ENCODE results near the gene VWA1. TPM values are rescaled to one million over a fixed set of nuclear protein-coding genes. Genes with fewer than 3 reads are reported as not detected.

The VWA1 gene, protein sequence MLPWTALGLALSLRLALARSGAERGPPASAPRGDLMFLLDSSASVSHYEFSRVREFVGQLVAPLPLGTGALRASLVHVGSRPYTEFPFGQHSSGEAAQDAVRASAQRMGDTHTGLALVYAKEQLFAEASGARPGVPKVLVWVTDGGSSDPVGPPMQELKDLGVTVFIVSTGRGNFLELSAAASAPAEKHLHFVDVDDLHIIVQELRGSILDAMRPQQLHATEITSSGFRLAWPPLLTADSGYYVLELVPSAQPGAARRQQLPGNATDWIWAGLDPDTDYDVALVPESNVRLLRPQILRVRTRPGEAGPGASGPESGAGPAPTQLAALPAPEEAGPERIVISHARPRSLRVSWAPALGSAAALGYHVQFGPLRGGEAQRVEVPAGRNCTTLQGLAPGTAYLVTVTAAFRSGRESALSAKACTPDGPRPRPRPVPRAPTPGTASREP
- total RNA-seq (under 1 TPM in 1 of 2 experiments, not detected in 1; 0.31 TPM), polyA plus RNA-seq (not detected)

DNA sequence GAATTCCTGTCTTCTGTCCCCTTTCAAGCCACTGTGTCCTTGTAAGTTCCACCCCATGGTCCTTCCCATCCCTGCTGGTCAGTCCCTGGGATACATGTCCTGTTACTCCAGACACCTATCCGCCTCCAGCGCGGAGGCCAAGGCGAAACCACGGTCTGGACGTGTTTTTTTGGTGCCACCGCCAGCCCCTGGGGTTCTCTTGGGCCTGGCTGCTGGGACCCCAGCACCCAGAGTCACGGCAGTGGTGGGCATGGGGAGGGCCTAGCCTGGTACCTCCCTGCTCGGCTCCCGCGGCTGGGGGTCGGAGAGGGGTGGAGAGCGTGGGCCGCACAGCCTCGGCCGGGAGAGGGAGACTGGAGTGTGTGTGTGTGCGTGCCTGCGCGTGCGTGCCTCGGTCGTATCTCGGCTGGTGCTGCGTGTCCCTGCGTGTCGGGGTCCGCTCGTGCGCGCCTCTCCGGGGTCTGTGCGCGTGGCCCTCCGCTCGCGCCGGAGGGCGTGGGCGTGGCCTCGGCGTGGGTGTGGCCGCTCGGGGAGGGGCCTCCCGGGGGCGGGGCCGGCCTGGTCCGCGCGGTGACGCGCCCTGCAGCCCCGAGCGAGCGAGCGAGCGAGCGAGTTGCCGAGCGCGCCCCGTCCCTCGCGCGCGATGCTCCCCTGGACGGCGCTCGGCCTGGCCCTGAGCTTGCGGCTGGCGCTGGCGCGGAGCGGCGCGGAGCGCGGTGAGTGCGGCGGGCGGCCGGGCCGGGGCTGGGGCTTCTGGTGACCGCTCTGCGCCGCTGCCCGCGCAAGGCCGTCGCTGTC, at the start of gene VWA1:
Gene VWA1 (plus strand): TSS at position 585 of the 798 bp plus-strand sequence. CDS start 59 bp downstream, at position 644.
- no peaks in the 10 kb centered on the region for H3K9me3 ChIP-seq (ENCODE audit: low read length)
- DNase-seq, result peak; percentile 37 to 65 (median 46)
- H3K4me3 ChIP-seq (ENCODE audit: low read length), result peak within 1 kb of the TSS; percentile 22
- H3K36me3 Mint-ChIP-seq, result no peaks in the 10 kb centered on the region
- peaks cover 0 to 8% (median 0%) of the 10 kb centered on the region in 3 donors for H3K4me1 Mint-ChIP-seq
- peak within 1 kb of the TSS in 1 of 8 donors; percentile 68 for H3K27ac Mint-ChIP-seq
- peak within 1 kb of the TSS in 6 of 7 donors; percentile 34 to 82 (median 48) for H3K4me3 Mint-ChIP-seq
- H3K27ac ChIP-seq (ENCODE audit: low read depth, low read length), result no peak within 1 kb of the TSS
- H3K27me3 ChIP-seq (ENCODE audit: insufficient read depth, low read length, poor library complexity, severe bottlenecking), result peaks cover 33% of the 10 kb centered on the region
- H3K36me3 ChIP-seq (ENCODE audit: insufficient read depth, low read length), result no peaks in the 10 kb centered on the region
- CTCF ChIA-PET, result no interaction called here
- POLR2A ChIA-PET, result no interaction called here
- peaks cover 8% of the 10 kb centered on the region for H3K4me1 ChIP-seq (ENCODE audit: insufficient read depth, low read length)
- peaks cover 6 to 18% of the 10 kb centered on the region in 2 donors for H3K27me3 Mint-ChIP-seq
- H3K9me3 Mint-ChIP-seq, result no peaks in the 10 kb centered on the region

DNA sequence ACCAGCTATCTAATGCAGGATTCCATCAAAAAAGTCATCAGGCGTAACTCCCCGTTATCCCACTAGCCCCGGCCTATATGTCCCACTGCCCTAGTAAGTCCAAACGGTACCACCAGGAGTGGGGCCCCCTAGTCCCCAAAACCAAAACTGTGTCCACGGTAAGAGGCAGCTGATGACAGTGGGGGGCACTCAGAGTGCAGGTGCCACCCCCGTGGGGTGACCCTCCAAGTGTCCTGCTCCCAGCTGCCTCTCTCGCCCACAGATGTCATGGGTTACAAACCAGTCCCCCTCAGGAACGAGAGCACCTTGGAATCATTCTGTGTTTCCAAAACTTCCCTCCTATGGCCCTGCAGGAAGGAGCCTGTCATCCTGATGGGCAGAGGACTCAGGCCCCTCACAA, 49.6 kb upstream of the VWA1 start:
- H3K36me3 ChIP-seq (ENCODE audit: insufficient read depth, low read length), result peaks cover 49% of the 10 kb centered on the region
- peaks cover 9 to 53% (median 10%) of the 10 kb centered on the region in 3 donors for H3K36me3 Mint-ChIP-seq
- no peak overlapping the region for H3K27ac Mint-ChIP-seq
- ChIA-PET CTCF (interaction anchor here (1.1 kb wide), 1 partner anchor 14 kb away, joined by 4 read pairs; the partner anchor contains the start of gene CCNL2), POLR2A (interaction anchor here (1.3 kb wide), 1 partner anchor 14 kb away, joined by 3 read pairs; no protein-coding TSS in a partner anchor)
- H3K27me3 ChIP-seq (ENCODE audit: insufficient read depth, low read length, poor library complexity, severe bottlenecking), result no peaks in the 10 kb centered on the region
- no peak overlapping the region for H3K27ac ChIP-seq (ENCODE audit: low read depth, low read length)
- no peak overlapping the region for H3K4me3 Mint-ChIP-seq
- no peak for DNase-seq
- H3K4me3 ChIP-seq (ENCODE audit: low read length), result no peak overlapping the region
- H3K4me1 ChIP-seq (ENCODE audit: insufficient read depth, low read length), result no peaks in the 10 kb centered on the region
- peaks cover 0 to 3% (median 1%) of the 10 kb centered on the region in 3 donors for H3K4me1 Mint-ChIP-seq
- H3K9me3 Mint-ChIP-seq, result no peaks in the 10 kb centered on the region
- H3K9me3 ChIP-seq (ENCODE audit: low read length), result no peaks in the 10 kb centered on the region
- H3K27me3 Mint-ChIP-seq, result no peaks in the 10 kb centered on the region

DNA sequence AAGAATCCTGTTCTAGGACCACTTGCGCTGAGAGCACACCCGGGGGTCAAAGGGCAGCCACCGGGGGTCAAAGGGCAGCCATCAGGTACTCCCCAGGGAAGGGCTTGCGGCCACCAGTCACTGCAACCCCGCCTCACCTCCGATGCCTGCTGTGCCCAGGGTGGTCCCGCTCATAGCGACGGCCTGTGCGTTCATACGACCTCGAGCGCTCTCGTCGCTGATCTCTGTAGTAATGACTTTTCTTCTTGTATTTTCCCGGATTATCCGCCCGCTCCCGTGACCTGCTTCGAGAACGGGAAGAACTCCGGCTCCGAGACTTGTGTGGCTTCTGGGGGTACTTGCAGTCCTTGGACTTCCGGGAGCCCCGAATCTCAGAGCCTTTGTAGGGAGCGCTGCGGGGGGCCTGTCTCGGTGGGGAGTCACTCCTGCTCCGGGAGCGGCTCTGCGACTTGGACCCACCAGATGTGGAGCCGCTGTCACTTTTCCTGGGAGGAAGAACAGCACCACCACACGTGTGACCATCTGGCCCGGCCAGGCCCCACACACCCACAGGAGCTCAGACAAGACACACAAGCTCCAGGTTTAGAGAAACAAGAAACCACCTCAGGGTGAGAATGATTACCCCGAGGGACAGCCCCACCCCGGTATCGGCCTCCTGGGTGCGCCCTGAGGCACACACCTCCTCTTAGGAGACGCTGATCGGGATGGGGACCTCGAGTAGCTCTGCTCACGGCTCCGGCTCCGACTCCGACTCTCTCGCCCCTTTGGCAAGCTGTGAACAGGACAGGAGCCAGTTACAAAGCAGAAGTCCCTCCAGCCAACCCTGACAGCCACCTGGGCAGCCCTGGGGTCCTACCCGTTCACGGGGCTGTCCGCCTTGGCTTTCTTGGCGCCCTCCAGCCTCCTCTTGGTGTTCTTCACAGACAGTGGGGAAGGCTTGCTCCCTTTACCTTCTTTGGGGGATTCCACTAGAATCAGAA, 48.1 kb upstream of the VWA1 start:
- CTCF ChIA-PET, result interaction anchor here (1.1 to 1.7 kb wide), 2 partner anchors 12 kb away, joined by 4 read pairs; partner anchors contain the start of genes AURKAIP1 and CCNL2
- H3K9me3 ChIP-seq (ENCODE audit: low read length), result no peaks in the 10 kb centered on the region
- Mint-ChIP-seq H3K27ac (peak overlapping the region in 1 of 8 donors; percentile 43), H3K36me3 (peaks cover 10 to 67% (median 13%) of the 10 kb centered on the region in 3 donors), H3K9me3 (no peaks in the 10 kb centered on the region), H3K4me3 (no peak overlapping the region), H3K27me3 (no peaks in the 10 kb centered on the region), H3K4me1 (peaks cover 2 to 7% (median 4%) of the 10 kb centered on the region in 3 donors)
- H3K36me3 ChIP-seq (ENCODE audit: insufficient read depth, low read length), result peaks cover 63% of the 10 kb centered on the region
- H3K4me3 ChIP-seq (ENCODE audit: low read length), result no peak overlapping the region
- POLR2A ChIA-PET, result no interaction called here
- no peak overlapping the region for H3K27ac ChIP-seq (ENCODE audit: low read depth, low read length)
- H3K4me1 ChIP-seq (ENCODE audit: insufficient read depth, low read length), result no peaks in the 10 kb centered on the region
- H3K27me3 ChIP-seq (ENCODE audit: insufficient read depth, low read length, poor library complexity, severe bottlenecking), result no peaks in the 10 kb centered on the region
- no peak for DNase-seq

DNA sequence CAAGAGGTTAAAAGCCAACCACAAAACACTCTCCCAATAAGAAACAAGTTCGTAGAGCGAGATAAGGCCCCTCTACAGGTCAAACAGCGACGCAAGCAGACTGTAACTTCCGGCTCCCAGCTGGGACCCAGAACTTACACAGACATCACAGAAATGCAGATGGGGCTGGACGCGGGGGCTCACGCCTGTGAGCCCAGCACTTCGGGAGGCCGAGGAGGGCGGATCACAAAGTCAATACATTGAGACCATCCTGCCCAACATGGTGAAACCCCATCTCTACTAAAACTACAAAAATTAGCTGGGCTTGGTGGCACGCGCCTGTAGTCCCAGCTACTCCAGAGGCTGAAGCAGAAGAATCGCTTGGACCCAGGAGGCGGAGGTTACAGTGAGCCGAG, 47.4 kb upstream of the VWA1 start:
- H3K27ac ChIP-seq (ENCODE audit: low read depth, low read length), result no peak overlapping the region
- H3K27me3 ChIP-seq (ENCODE audit: insufficient read depth, low read length, poor library complexity, severe bottlenecking), result no peaks in the 10 kb centered on the region
- CTCF ChIA-PET, result interaction anchor here (1.1 to 2.4 kb wide), 3 partner anchors 11 to 16 kb away, joined by 4 to 8 read pairs (median 4); partner anchors contain the start of genes AURKAIP1 and CCNL2

DNA sequence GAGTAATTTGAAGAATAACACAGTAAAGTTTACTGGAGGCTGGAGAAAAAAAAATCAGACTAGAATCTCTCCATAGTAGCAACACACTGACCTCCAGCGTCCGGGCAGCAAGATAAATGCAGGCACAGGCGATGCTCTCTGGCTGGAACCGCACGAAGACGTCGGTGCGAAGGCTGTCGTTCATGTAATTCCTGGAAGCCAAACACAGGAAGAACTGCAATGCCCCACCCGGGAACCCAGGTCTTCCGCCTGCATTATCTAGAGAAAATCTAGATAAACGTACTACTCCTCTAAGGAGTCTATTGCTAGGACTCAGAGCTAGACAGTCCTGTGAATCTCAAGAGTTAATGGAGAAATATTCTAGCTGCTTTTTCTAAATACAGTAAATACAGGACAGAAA, 44.8 kb upstream of the VWA1 start:
- peaks cover 17 to 98% (median 18%) of the 10 kb centered on the region in 3 donors for H3K36me3 Mint-ChIP-seq

More for the DNA sequence above, 47.4 kb upstream of the VWA1 start:
- POLR2A ChIA-PET, result no interaction called here
- no peaks in the 10 kb centered on the region for H3K27me3 Mint-ChIP-seq
- no peak overlapping the region for H3K4me3 ChIP-seq (ENCODE audit: low read length)
- peaks cover 2 to 13% (median 7%) of the 10 kb centered on the region in 3 donors for H3K4me1 Mint-ChIP-seq
- H3K4me3 Mint-ChIP-seq, result no peak overlapping the region
- H3K9me3 ChIP-seq (ENCODE audit: low read length), result no peaks in the 10 kb centered on the region
- peak overlapping the region in 1 of 8 donors; percentile 43 for H3K27ac Mint-ChIP-seq
- peaks cover 70% of the 10 kb centered on the region for H3K36me3 ChIP-seq (ENCODE audit: insufficient read depth, low read length)
- DNase-seq, result no peak
- H3K9me3 Mint-ChIP-seq, result no peaks in the 10 kb centered on the region
- peaks cover 10 to 74% (median 13%) of the 10 kb centered on the region in 3 donors for H3K36me3 Mint-ChIP-seq
- no peaks in the 10 kb centered on the region for H3K4me1 ChIP-seq (ENCODE audit: insufficient read depth, low read length)

DNA sequence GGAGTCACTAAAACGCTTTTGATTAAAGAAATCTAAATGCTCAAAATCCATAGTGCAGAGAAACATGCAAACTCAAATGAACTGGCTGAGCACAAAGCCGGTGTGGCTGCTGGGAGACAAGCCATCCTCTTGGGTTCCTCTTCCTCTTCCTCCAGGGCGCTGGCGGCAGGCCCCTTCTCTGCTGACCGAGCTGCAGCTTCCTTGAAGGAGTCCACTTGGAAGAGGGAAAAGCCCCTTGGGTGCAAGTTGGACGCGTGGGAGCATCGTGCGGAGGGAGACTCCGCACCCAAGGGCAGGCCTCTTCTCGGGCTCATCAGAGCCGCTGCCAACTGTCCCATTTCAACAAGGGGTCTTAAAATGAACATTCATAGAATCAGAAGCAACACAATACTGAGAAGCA, 44.3 kb upstream of the VWA1 start:
- no peak for DNase-seq
- H3K4me3 ChIP-seq (ENCODE audit: low read length), result no peak overlapping the region
- Mint-ChIP-seq H3K27ac (peak overlapping the region in 2 of 8 donors; percentile 29 to 32), H3K36me3 (peaks cover 17 to 95% (median 18%) of the 10 kb centered on the region in 3 donors), H3K27me3 (no peaks in the 10 kb centered on the region), H3K4me1 (peaks cover 10 to 25% (median 23%) of the 10 kb centered on the region in 3 donors), H3K4me3 (no peak overlapping the region), H3K9me3 (no peaks in the 10 kb centered on the region)
- H3K27me3 ChIP-seq (ENCODE audit: insufficient read depth, low read length, poor library complexity, severe bottlenecking), result no peaks in the 10 kb centered on the region
- H3K4me1 ChIP-seq (ENCODE audit: insufficient read depth, low read length), result no peaks in the 10 kb centered on the region
- H3K9me3 ChIP-seq (ENCODE audit: low read length), result no peaks in the 10 kb centered on the region
- H3K36me3 ChIP-seq (ENCODE audit: insufficient read depth, low read length), result peaks cover 85% of the 10 kb centered on the region
- POLR2A ChIA-PET, result interaction anchor here (0.9 to 1.1 kb wide), 2 partner anchors 8 to 16 kb away, joined by 3 to 4 read pairs; partner anchors contain the start of genes CCNL2 and MRPL20
- no peak overlapping the region for H3K27ac ChIP-seq (ENCODE audit: low read depth, low read length)
- CTCF ChIA-PET, result interaction anchor here (1.0 to 1.1 kb wide), 2 partner anchors 11 to 50 kb away, joined by 3 read pairs; no protein-coding TSS in a partner anchor

More for the DNA sequence above, 44.8 kb upstream of the VWA1 start:
- DNase-seq, result no peak
- Mint-ChIP-seq H3K27ac (peak overlapping the region in 1 of 8 donors; percentile 87), H3K27me3 (no peaks in the 10 kb centered on the region), H3K9me3 (no peaks in the 10 kb centered on the region), H3K4me3 (no peak overlapping the region), H3K4me1 (peaks cover 9 to 23% (median 21%) of the 10 kb centered on the region in 3 donors)
- no peak overlapping the region for H3K4me3 ChIP-seq (ENCODE audit: low read length)
- ChIA-PET CTCF (interaction anchor here (1.0 to 1.1 kb wide), 2 partner anchors 12 to 51 kb away, joined by 3 read pairs; no protein-coding TSS in a partner anchor), POLR2A (interaction anchor here (0.6 to 1.1 kb wide), 2 partner anchors 9 to 15 kb away, joined by 3 to 4 read pairs; partner anchors contain the start of gene CCNL2)
- H3K27me3 ChIP-seq (ENCODE audit: insufficient read depth, low read length, poor library complexity, severe bottlenecking), result no peaks in the 10 kb centered on the region
- H3K27ac ChIP-seq (ENCODE audit: low read depth, low read length), result no peak overlapping the region
- no peaks in the 10 kb centered on the region for H3K4me1 ChIP-seq (ENCODE audit: insufficient read depth, low read length)
- H3K36me3 ChIP-seq (ENCODE audit: insufficient read depth, low read length), result peaks cover 90% of the 10 kb centered on the region
- no peaks in the 10 kb centered on the region for H3K9me3 ChIP-seq (ENCODE audit: low read length)

DNA sequence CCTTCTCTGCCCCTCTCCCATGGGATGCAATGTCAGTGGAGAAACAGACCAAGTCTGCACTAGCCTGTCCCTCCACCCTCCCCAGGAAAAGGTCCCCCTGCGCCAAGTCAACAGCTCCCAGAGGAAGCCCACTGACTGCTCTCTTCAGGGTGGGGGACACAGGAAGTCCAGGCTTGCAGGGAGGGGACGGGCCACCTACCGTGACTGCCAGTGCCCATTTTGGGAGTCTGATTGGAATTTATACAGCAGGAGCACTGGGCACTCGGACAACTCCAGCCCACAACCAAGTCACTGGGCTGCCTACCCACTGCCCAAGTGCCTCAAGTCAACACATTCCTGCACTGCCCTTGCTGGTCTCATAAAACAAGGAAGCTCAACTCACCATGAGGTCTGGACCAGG, 42.5 kb upstream of the VWA1 start:
- H3K27ac Mint-ChIP-seq, result peak overlapping the region in 1 of 8 donors; percentile 14
- peak overlapping the region in 1 of 7 donors; percentile 30 for H3K4me3 Mint-ChIP-seq
- DNase-seq, result no peak
- H3K27ac ChIP-seq (ENCODE audit: low read depth, low read length), result no peak overlapping the region
- H3K9me3 Mint-ChIP-seq, result no peaks in the 10 kb centered on the region
- no peaks in the 10 kb centered on the region for H3K27me3 ChIP-seq (ENCODE audit: insufficient read depth, low read length, poor library complexity, severe bottlenecking)
- CTCF ChIA-PET, result interaction anchor here (1.1 kb wide), 1 partner anchor 9 kb away, joined by 3 read pairs; no protein-coding TSS in a partner anchor
- H3K27me3 Mint-ChIP-seq, result no peaks in the 10 kb centered on the region
- peaks cover 14 to 89% (median 18%) of the 10 kb centered on the region in 3 donors for H3K36me3 Mint-ChIP-seq
- H3K9me3 ChIP-seq (ENCODE audit: low read length), result no peaks in the 10 kb centered on the region
- H3K4me3 ChIP-seq (ENCODE audit: low read length), result no peak overlapping the region
- peaks cover 79% of the 10 kb centered on the region for H3K36me3 ChIP-seq (ENCODE audit: insufficient read depth, low read length)
- H3K4me1 Mint-ChIP-seq, result peaks cover 15 to 34% (median 29%) of the 10 kb centered on the region in 3 donors
- H3K4me1 ChIP-seq (ENCODE audit: insufficient read depth, low read length), result peaks cover 10% of the 10 kb centered on the region
- POLR2A ChIA-PET, result no interaction called here

Data from CD8-positive, alpha-beta memory T cell (primary cell).